Activated gamma-delta T cell treated with Interleukin-2 at 50 U/mL for 16 hours (primary cell): Measurements from ENCODE around the gene WFDC8.
"Not testable (repeated sequence)": the region's sequence is repeated elsewhere in the genome, so short reads cannot be mapped to it uniquely, and the experiment has no call there.

ENCODE experiments used
- DNase-seq: peaks from one replicate; pipeline ENCODE4 v3.0.0-alpha.2; 2020

WFDC8 gene

DNA sequence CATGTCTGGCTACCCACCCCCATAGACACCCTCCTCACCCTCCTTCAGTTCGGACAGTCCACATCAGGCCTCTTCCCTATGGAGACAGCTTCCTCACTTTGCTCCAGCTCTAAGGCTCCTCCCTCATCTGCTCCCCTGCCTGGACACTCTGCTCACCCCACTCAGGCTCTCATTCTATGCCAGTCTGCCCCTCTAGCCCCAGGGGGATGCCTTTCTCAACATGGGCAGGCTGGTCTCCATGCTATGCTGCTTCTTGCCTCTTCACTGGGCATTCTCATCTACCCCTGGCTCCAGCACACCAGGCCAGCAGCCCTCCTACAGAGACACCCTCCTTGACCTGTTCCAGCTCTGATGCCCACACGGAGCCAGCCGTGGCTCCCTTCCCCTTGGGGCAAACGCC, at the start of gene WFDC8:
Gene WFDC8, minus strand, starts transcription at position 101 of the 400 bp plus-strand sequence. Its CDS starts 37 bp downstream, at position 64.
- DNase-seq, result no peak

DNA sequence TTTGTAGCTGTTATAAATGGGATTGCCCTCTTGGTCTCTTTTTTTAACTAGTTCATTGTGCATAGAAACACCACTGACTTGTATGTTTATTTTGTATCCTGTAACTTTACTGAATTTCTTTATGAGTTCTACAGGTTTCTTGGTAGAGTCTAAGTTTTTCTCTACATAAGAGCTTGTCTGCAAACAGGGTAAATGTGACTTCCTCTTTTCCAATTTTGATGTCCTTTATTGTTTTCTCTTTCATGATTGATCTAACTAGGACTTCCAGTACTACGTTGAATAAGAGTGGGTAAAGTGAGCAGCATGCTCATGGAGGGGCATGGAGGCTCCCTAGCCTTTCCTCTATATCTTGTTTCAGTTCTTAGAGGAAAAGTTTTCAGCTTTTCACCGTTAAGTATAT, 47.5 kb upstream of the WFDC8 start:
- DNase-seq, result no peak

DNA sequence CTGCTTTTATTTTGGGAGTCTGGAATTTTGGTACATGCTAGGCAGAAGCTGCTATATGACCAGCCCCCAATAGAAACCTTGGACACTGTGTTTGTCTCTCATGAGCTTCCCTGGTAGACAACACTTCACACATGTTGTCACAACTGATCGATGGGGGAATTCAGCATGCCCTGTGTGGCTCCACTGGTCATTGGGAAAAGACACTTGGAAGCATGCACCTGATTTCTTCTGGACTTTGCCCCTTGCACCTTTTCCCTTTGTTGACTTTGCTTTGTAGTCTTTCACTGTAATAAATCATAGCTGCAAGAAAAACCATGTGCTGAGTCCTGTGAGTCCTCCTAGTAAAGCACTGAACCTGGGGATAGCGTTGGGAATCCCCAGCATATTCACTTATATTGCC, 42.5 kb upstream of the WFDC8 start:
- no peak for DNase-seq

- DNase-seq, result no peak
Observed at GRCh38 chr20:45617591-45617990, 38.5 kb upstream of the WFDC8 start.

- DNase-seq, result no peak
Observed at GRCh38 chr20:45612314-45612713, 33.2 kb upstream of the WFDC8 start.

DNA sequence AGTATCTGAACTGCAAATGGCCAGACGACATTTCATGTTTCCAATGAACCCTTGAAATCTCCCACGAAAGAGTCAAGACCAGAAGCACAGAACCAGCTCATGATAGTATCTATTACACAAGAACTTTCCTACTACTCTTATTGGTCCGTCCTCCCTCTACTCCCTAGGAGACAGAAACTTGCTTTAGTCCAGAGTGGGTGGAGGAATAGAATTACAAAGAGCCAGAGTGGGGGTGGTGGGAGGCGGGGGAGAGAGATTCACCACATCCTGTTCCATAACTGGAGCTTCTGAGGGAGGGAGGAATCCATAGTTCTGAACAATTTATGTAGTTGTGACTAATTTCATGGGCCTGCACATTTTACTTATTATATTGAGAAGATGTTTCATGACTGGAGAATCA, 32.0 kb upstream of the WFDC8 start:
- DNase-seq, result no peak

- DNase-seq, result no peak
Observed at GRCh38 chr20:45607810-45608209, 28.7 kb upstream of the WFDC8 start.

DNA sequence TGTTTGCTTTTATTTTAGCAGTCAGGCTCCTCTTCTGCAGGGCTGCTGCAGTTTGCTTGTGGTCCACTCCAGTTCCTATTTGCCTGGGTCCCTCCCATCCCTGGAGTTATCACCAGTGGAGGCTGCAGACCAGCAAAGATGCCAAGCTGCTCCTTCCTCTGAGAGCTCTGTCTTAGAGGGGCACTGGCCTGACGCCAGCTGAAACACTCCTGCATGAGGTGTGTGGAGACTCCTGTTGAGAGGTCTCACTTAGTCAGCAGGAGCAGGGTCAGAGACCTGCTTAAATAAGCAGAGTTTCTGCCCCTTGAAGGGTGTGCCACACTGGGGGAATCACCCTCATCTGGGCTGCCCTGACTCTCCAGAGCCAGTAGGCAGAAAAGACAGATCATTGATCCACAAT, 16.2 kb upstream of the WFDC8 start:
- DNase-seq, result no peak

DNA sequence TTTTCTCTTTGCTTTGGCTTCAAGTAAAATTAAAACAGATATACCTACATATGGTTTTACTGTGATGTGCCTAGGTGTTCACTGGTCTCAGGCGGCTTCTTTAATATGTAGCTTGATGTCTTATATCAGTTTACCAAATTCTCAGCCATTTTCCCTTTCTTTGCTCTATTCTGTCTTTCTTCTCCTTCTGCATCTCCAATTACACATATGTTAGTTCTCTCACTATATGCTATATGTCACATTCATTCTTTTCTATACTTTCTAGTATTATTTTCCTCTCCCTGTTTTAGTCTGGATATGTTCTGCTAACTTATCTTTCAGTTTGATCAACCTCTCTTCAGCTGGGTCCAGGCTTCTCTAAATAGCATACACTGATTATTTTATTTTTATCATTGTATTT, 14.4 kb upstream of the WFDC8 start:
- DNase-seq, result no peak

GRCh38 chr20:45592574-45593189, 13.6 kb upstream of the WFDC8 start:
- DNase-seq, result peak; percentile 6

- DNase-seq, result no peak
Observed at GRCh38 chr20:45589725-45590124, 10.6 kb upstream of the WFDC8 start.

DNA sequence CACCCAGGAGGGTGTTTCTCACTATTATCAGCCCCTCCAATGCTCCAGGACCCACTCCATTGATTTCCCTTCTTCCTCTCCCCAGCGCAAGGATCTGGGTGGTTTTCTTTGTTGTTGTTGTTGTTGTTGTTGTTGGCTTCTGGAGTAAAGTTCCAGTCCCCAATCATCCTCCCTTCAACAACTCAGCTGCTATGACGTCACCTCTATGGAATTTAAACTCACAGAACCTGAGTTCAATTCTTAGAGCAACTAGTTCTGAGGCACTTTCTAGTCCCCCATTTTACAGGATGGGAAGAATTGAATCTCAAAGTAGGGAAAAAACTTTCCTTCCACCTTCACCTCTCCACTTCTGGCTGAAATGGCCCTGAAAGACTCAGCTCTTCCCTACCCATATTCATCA, 9.7 kb upstream of the WFDC8 start:
- DNase-seq, result no peak

DNA sequence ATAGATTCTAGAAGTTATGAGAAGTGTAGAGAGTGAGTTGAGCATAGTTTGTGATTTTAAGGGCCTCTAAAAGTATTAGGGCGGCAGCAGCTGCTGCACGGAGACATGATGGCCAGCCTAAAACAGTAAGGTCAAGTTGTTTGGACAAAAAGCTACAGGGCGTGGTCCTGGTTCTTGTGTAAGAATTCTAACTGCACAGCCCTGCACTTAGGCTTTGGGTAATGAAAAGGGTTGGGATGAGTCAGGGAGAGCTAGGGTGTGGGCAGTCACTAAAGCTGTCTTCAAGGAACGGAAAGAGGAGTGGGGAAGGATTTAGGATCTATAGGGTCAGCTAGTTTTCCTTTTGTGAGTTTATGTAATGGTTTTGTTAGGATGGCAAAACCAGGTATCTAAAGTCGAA, 6.9 kb upstream of the WFDC8 start:
- not testable (repeated sequence) for DNase-seq

DNA sequence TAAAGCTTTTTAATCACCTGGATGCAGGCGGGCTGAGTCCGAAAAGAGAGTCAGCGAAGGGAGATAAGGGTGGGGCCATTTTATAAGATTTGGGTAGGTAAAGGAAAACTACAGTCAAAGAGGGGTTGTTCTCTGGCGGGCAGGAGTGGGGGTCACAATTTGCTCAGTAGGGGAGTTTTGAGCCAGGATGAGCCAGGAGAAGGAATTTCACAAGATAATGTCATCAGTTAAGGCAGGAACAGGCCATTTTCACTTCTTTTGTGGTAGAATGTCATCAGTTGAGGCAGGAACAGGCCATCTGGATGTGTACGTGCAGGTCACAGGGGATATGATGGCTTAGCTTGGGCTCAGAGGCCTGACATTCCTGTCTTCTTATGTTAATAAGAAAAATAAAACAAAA, 5.2 kb upstream of the WFDC8 start:
- not testable (repeated sequence) for DNase-seq

- DNase-seq, result no peak
Observed at GRCh38 chr20:45583502-45583901, 4.4 kb upstream of the WFDC8 start.

- no peak for DNase-seq
Observed at GRCh38 chr20:45581702-45582101, 2.6 kb upstream of the WFDC8 start.

DNA sequence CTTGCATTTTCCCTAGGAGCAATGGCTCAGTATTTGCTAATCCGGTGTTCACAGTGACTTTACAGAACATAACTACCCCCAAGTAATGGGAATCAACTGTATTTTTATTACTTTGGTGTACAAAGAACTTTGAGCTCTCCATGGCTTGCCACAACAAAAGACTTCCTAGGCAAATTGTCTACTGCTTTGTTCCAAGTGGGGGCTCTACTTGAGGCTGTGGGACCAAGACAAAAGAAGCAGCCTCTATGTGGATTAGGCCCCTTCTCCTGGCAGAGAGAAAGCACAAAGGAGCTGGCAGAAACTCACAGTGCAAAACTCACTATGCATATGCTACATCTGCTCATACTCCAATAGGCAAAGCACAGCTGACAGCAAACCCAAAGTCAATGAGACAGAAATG, 853 bp downstream of the WFDC8 start:
- no peak for DNase-seq

- DNase-seq, result no peak
Observed at GRCh38 chr20:45576995-45577394, 2.1 kb downstream of the WFDC8 start.

GRCh38 chr20:45575931-45576330, 3.2 kb downstream of the WFDC8 start:
- no peak for DNase-seq

DNA sequence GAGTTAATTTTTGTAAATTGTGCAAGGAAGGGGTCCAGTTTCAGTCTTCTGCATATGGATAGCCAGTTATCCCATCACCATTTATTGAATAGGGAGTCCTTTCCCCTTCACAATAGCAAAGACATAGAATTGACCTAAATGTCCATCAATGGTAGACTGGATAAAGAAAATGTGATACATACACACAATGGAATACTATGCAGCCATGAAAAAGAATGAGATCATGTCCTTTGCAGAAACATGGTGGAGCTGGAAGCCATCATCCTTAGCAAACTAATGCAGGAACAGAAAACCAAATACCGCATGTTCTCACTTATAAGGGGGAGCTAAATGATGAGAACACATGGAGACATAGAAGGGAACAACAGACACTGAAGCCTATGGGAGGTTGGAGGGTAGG, 9.4 kb downstream of the WFDC8 start:
- not testable (repeated sequence) for DNase-seq

DNA sequence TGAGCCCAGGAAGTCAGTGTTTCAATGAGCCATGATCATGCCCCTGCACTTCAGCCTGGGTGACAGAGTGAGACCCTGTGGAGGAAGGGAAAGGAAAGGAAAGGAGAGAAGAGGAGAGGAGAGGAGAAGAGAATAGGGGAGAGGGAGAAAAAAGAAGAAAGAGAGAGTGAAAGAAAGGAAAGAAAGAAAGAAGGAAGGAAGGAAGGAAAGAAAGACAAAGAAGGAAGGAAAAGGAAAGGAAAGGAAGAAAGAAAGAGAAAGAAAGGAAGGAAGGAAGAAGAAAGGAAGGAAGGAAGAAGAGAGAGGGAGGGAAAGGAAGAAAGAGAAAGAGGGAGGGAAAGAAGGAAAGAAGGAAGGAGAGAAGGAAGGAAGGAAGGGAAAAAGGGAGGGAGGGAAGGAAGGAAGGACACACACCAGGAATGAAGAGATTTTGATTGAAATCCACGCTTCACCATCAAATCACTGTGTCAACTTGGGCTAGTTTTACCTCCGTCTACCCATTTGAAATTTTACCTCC, 14.3 kb downstream of the WFDC8 start:
- no peak for DNase-seq

GRCh38 chr20:45555198-45555597, 23.9 kb downstream of the WFDC8 start:
- DNase-seq, result no peak

GRCh38 chr20:45552456-45552855, 26.6 kb downstream of the WFDC8 start:
- DNase-seq, result no peak

DNA sequence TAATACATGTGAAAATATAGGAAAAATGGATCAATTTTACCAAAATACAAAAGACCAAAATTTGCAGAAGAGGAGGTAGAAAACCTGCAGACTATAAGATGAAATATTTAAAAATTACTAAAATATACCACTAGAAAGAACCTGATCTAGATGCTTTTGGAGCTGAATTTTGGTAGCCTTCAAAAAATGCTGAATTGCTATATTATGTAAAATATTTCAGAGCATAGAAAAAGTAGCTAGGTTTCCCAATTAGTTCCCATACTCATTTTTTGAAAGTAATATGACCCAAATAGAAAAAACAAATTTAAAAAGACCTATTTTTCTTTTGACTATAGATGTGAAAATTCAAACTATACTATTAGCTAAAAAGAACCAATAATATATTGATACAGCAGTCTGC, 28.3 kb downstream of the WFDC8 start:
- DNase-seq, result no peak

DNA sequence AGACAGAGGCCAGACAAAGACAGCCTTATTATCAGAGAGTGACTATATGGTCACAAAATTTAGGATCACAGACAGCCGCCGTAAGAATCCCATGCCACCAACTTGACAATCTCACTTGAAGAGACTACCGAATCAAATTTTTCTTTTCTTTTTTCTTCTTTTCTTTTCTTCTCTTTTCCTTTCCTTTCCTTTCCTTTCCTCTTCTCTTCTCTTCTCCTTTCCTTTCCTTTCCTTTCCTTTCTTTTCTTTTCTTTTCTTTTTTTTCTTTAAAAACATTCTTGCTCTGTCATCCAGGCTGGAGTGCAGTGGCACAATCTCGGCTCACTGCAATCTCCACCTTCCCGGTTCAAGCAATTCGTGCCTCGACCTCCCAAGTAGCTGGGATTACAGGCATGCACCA, 30.7 kb downstream of the WFDC8 start:
- DNase-seq, result no peak
